Measurements from ENCODE around the gene ARHGEF16. TPM values are rescaled to one million over a fixed set of nuclear protein-coding genes. Genes with fewer than 3 reads are reported as not detected.

ARHGEF16 gene
- total RNA-seq, 1 donor from 2014 or later = 21.6 TPM

- H3K27me3 ChIP-seq (ENCODE audit: control insufficient read depth, insufficient read depth, low read length) = no peaks in the 10 kb centered on the region
- FAIRE-seq = no peak
These were observed 45.9 kb downstream of the ARHGEF16 start for GRCh38 chr1:3500265-3500835.

DNA sequence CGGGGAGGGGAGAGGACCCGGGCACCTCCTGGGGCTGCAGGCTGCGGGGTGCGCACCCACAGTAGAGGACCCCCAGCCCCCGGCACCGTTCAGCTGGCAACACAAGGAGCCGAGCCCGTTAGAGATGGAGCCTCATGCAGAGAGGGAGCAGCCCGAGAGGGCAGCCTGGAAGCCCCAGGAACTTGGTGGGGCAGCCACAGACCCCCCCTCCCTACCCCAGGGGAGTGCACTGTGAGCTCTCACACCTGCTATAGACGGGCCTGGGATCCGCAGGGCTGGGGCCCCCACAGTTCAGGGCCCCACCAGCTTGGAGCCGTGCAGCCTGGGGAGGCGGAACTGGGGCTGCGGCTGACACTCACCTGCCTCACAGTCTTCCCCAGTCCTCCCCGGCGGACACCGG lies 47.0 kb downstream of the ARHGEF16 start:
- Histone ChIP-seq H3K27me3 (ENCODE audit: control insufficient read depth, insufficient read depth, low read length) (no peaks in the 10 kb centered on the region), H3K36me3 (ENCODE audit: control insufficient read depth, insufficient read depth, low read length) (no peaks in the 10 kb centered on the region), H3K4me3 (ENCODE audit: low read depth, low read length) (no peak overlapping the region)
- FAIRE-seq (no peak), DNase-seq (ENCODE audit: low read depth) (no peak)
- no peak for TF ChIP-seq CTCF (IDR thresholded peaks at IDR 0.05; ENCODE audit: insufficient read depth, low read length, severe bottlenecking)

More at GRCh38 chr1:3500265-3500835, 45.9 kb downstream of the ARHGEF16 start:
- no peak overlapping the region for H3K4me3 ChIP-seq (ENCODE audit: low read depth, low read length)
- H3K36me3 ChIP-seq (ENCODE audit: control insufficient read depth, insufficient read depth, low read length) = no peaks in the 10 kb centered on the region
- no peak for DNase-seq (ENCODE audit: low read depth)
- no peak for TF ChIP-seq CTCF (IDR thresholded peaks at IDR 0.05; ENCODE audit: insufficient read depth, low read length, severe bottlenecking)

DNA sequence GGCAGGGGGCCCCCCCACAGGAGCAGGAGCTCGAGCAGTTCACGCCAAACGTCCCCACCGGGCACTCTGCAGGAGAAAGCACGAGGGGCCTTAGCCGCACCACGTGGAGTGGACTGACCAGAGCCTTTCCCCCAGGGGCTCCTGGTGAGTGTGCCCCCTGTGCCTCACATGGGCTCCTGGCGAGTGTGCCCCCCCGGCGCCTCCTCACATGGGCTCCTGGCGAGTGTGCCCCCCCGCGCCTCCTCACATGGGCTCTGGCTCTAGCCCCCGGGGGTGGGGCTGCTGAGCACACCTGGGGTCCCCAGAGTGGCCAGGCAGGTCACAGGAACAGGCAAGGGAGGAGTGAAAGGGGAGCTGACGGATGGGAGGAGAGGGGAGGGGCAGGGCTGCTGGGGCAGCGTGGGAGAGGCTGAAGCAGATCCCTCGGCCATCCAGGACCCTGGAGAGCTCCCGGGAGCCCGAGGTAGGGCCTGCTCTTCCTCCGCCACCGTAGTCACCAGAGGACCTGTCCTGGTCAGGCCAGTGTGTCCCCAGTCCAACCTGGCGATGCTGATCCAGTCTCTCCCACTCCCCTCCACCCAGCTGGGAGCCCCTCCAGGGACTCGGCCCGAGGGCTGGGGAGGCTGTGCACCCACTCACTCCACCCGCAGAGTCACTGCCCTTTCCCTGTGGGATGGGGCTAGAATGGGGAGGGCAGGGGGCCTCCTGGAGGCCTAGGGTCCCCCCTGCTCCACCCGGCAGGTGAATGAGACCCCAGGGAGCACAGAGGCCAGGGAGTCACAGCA lies 47.6 kb downstream of the ARHGEF16 start:
- FAIRE-seq (peak; percentile 96), DNase-seq (ENCODE audit: low read depth) (peak; percentile 1)
- H3K4me3 ChIP-seq (ENCODE audit: low read depth, low read length) = no peak overlapping the region
- no peak for TF ChIP-seq CTCF (IDR thresholded peaks at IDR 0.05; ENCODE audit: insufficient read depth, low read length, severe bottlenecking)
- H3K27me3 ChIP-seq (ENCODE audit: control insufficient read depth, insufficient read depth, low read length) = no peaks in the 10 kb centered on the region
- no peaks in the 10 kb centered on the region for H3K36me3 ChIP-seq (ENCODE audit: control insufficient read depth, insufficient read depth, low read length)

- DNase-seq (ENCODE audit: low read depth) (no peak), FAIRE-seq (no peak)
- no peak overlapping the region for H3K4me3 ChIP-seq (ENCODE audit: low read depth, low read length)
- no peaks in the 10 kb centered on the region for H3K36me3 ChIP-seq (ENCODE audit: control insufficient read depth, insufficient read depth, low read length)
- no peaks in the 10 kb centered on the region for H3K27me3 ChIP-seq (ENCODE audit: control insufficient read depth, insufficient read depth, low read length)
- no peak for TF ChIP-seq CTCF (IDR thresholded peaks at IDR 0.05; ENCODE audit: insufficient read depth, low read length, severe bottlenecking)
These were observed 48.4 kb downstream of the ARHGEF16 start for GRCh38 chr1:3502641-3503524.

- Histone ChIP-seq H3K36me3 (ENCODE audit: control insufficient read depth, insufficient read depth, low read length) (no peaks in the 10 kb centered on the region), H3K4me3 (ENCODE audit: low read depth, low read length) (no peak overlapping the region), H3K27me3 (ENCODE audit: control insufficient read depth, insufficient read depth, low read length) (no peaks in the 10 kb centered on the region)
- TF ChIP-seq CTCF (IDR thresholded peaks at IDR 0.05; ENCODE audit: insufficient read depth, low read length, severe bottlenecking) = no peak
- FAIRE-seq = no peak
- no peak for DNase-seq (ENCODE audit: low read depth)
These were observed 49.0 kb downstream of the ARHGEF16 start for GRCh38 chr1:3503525-3503886.
